K562 (cell line): ENCODE results near the gene TTLL11. TPM values are rescaled to one million over a fixed set of nuclear protein-coding genes. Genes with fewer than 3 reads are reported as not detected.
A peak's percentile ranks its signal among the peaks of the same experiment; 100 is the strongest.

ENCODE experiments used
- ATAC-seq: fragments of 200-7000 bp; cut with Tn5 transposase; 3 replicates; pipeline ENCODE4 v1.9.1; 2020; ENCODE audit warnings: moderate library complexity
- BruUV-seq: library from RNA; stranded (reverse); fragments of 400-500 nt; replicated peaks from 2 replicates; lab custom pipeline; 2021; lab: Mats Ljungman, UMichigan
- CTCF ChIA-PET: fragments of 300-600 bp; formaldehyde crosslinking; extraction: SDS; loops from one replicate; lab custom pipeline; 2021; ENCODE audit warnings: low intra/inter-chr PET ratio; lab: Yijun Ruan, JAX
- POLR2A ChIA-PET: fragments of 300-600, 350-650 bp; sonication (Branson Sonifier 250); formaldehyde crosslinking; extraction: SDS; loops from one replicate; lab custom pipeline; 2021; ENCODE audit warnings: antibody characterized with exemption, inconsistent platforms; lab: Yijun Ruan, JAX
- DNase-seq, 4 experiments: peaks; one replicate each; pipeline versions ENCODE4 v3.0.0 to v3.0.0-alpha.2; 2011 to 2018; ENCODE audit warnings: low spot score in 3 of 4, mixed read lengths in 3 of 4; ENCODE audit errors: extremely low read depth in 1 of 4
- FAIRE-seq: peaks from 2 replicates; lab custom pipeline; 2011; peaks lifted over from hg19 to GRCh38; lab: Jason Lieb, UNC
- H2AFZ ChIP-seq: 2 replicates; pipeline ENCODE4 v1.6.0; 2011; ENCODE audit warnings: low read depth, low read length, control low read depth, inconsistent platforms
- H3K27ac ChIP-seq: fragments of 200-600 bp; 3 replicates; pipeline ENCODE4 v1.8.0; 2011; ENCODE audit warnings: low read depth, mild to moderate bottlenecking, control low read depth, inconsistent platforms, low read length, moderate library complexity, mixed read lengths; ENCODE audit errors: extremely low read depth
- H3K27me3 ChIP-seq, 2 experiments: fragments of 300-600 bp in 1 of 2; 2 replicates in 1 of 2; 3 replicates in 1 of 2; pipeline versions ENCODE4 v1.6.0 to v1.8.0; 2011; ENCODE audit warnings: inconsistent platforms in 2 of 2, low read length in 2 of 2, mild to moderate bottlenecking in 1 of 2, mixed read lengths in 1 of 2, moderate library complexity in 1 of 2; ENCODE audit not compliant: control insufficient read depth in 2 of 2, insufficient read depth in 2 of 2
- H3K36me3 ChIP-seq: fragments of 300-600 bp; 3 replicates; pipeline ENCODE4 v1.8.0; 2011; ENCODE audit warnings: mild to moderate bottlenecking, low read length, inconsistent platforms; ENCODE audit not compliant: control insufficient read depth, insufficient read depth
- H3K4me1 ChIP-seq, 2 experiments: fragments of 200-600 bp in 1 of 2; replicated peaks in 1 of 2; 2 replicates in 1 of 2; 3 replicates in 1 of 2; pipeline versions ENCODE4 v1.5.1 to v1.8.0; 2011; ENCODE audit warnings: inconsistent platforms in 2 of 2, low read length in 2 of 2, mild to moderate bottlenecking in 1 of 2, mixed read lengths in 1 of 2, moderate library complexity in 1 of 2; ENCODE audit not compliant: control insufficient read depth in 2 of 2, insufficient read depth in 2 of 2
- H3K4me2 ChIP-seq: 2 replicates; pipeline ENCODE4 v1.6.1; 2011; ENCODE audit warnings: low read length, control low read depth, inconsistent platforms, mixed read lengths; ENCODE audit not compliant: insufficient read depth
- H3K4me3 ChIP-seq: fragments of 200-600 bp; sonication (generic), shearing (Covaris generic); 2 replicates; pipeline ENCODE4 v1.5.1; 2016; ENCODE audit warnings: control low read depth, inconsistent platforms
- H3K79me2 ChIP-seq: fragments of 200-600 bp; 3 replicates; pipeline ENCODE4 v1.8.0; 2011; ENCODE audit warnings: low read length, inconsistent platforms; ENCODE audit not compliant: control insufficient read depth, insufficient read depth
- H3K9ac ChIP-seq, 2 experiments: 2 replicates each; pipeline versions ENCODE4 v1.6.0 to v1.6.1; 2011; ENCODE audit warnings: low read depth in 2 of 2, low read length in 2 of 2, control low read depth in 1 of 2, inconsistent platforms in 1 of 2, mild to moderate bottlenecking in 1 of 2, mixed read lengths in 1 of 2; ENCODE audit not compliant: insufficient read depth in 1 of 2
- H3K9me1 ChIP-seq: one replicate; pipeline ENCODE4 v1.6.0; 2011; ENCODE audit warnings: inconsistent platforms, mild to moderate bottlenecking, low read length, moderate library complexity; ENCODE audit not compliant: control insufficient read depth, insufficient read depth
- H3K9me3 ChIP-seq: replicated peaks from 2 replicates; pipeline ENCODE4 v1.5.1; 2011; ENCODE audit warnings: low read depth, low read length, inconsistent platforms; ENCODE audit not compliant: control insufficient read depth, insufficient read depth
- H4K20me1 ChIP-seq: replicated peaks from 2 replicates; pipeline ENCODE4 v1.6.1; 2011; ENCODE audit warnings: low read length, inconsistent platforms, mixed read lengths; ENCODE audit not compliant: control insufficient read depth, insufficient read depth
- BRF1 ChIP-seq: IDR thresholded peaks from 3 replicates; pipeline ENCODE4 v1.6.1; 2011; ENCODE audit warnings: borderline replicate concordance, mild to moderate bottlenecking; ENCODE audit not compliant: insufficient read length; ENCODE audit errors: extremely low read depth
- E2F3 ChIP-seq: fragments of 250-450 bp; sonication (Bioruptor Pico); IDR thresholded peaks from 2 replicates; pipeline ENCODE4 v1.4.0; 2020; ENCODE audit warnings: mild to moderate bottlenecking
- HNRNPH1 ChIP-seq: fragments of 200-400 bp; formaldehyde crosslinking; optimal IDR thresholded peaks from 2 replicates; pipeline ENCODE3; 2017; ENCODE audit warnings: low read depth, mild to moderate bottlenecking, low read length, moderate library complexity
- RAD21 ChIP-seq, 2 experiments: fragments of 250-450 bp in 1 of 2; fragments of 450-650 bp in 1 of 2; sonication (Bioruptor Pico) in 1 of 2; formaldehyde crosslinking in 1 of 2; IDR thresholded peaks in 1 of 2; conservative IDR thresholded peaks in 1 of 2; 2 replicates each; pipeline versions ENCODE4 v1.4.0 to v1.8.0; 2020 to 2022; ENCODE audit warnings: mild to moderate bottlenecking in 2 of 2, moderate library complexity in 1 of 2
- RBBP5 ChIP-seq: fragments of 200-600 bp; sonication (generic); IDR thresholded peaks from 2 replicates; pipeline ENCODE4 v1.6.1; 2012; ENCODE audit warnings: borderline replicate concordance, mild to moderate bottlenecking, low read length, control low read depth, inconsistent platforms; ENCODE audit not compliant: insufficient read depth, poor library complexity, severe bottlenecking
- YY1 ChIP-seq, 3 experiments: IDR thresholded peaks; 2 replicates each; pipeline ENCODE4 v1.6.1; 2011; ENCODE audit warnings: low read length in 2 of 3, mild to moderate bottlenecking in 2 of 3, moderate library complexity in 2 of 3, borderline replicate concordance in 1 of 3, control low read depth in 1 of 3, low read depth in 1 of 3; ENCODE audit not compliant: insufficient read depth in 3 of 3, insufficient replicate concordance in 2 of 3, control insufficient read depth in 1 of 3, insufficient read length in 1 of 3; ENCODE audit errors: extremely low read depth in 1 of 3
- ZNF197 ChIP-seq: fragments of 200-800 bp; sonication (Bioruptor generic); IDR thresholded peaks from 2 replicates; pipeline ENCODE4 v1.6.1; 2016; ENCODE audit warnings: low read depth, missing genetic modification characterization, missing compliant biosample characterization
- WGBS: fragments of 100-300 bp; shearing (Covaris generic); methylation state at CpG from one replicate; pipeline ENCODE4 v1.1.6; 2016; ENCODE audit warnings: low coverage, mixed read lengths; ENCODE audit not compliant: insufficient coverage; ENCODE audit errors: missing lambda C conversion rate; 5-methylcytosine and 5-hydroxymethylcytosine counted together
- in situ Hi-C: fragments of 300-500 bp; cut with MboI; formaldehyde crosslinking; loops from 4 replicates; pipeline ENCODE4 v1.15.0; 2018; ENCODE audit warnings: inconsistent platforms, mixed read lengths
- intact Hi-C: fragments of 100-400 bp; cut with micrococcal nuclease; formaldehyde crosslinking; loops from 2 replicates; pipeline ENCODE4 v1.14.2; 2022
- polyA plus RNA-seq, 8 experiments: library from polyadenylated mRNA; depleted of rRNA in 4 of 8; stranded (reverse) in 5 of 8; unstranded in 3 of 8; fragments of >200 nt; fragmentation: Nextera tagmentation in 2 of 8; fragmentation: Illumina TruSeq in 1 of 8; extraction: Ambion mirVana in 2 of 8; extraction: Trizol in 1 of 8; gene quantifications; 2 replicates each; pipeline versions ENCODE4 v1.2.1 to v1.2.3, GENCODE V29; 2011 to 2014; ENCODE audit warnings: inconsistent platforms in 1 of 8, missing spikeins in 1 of 8
- total RNA-seq, 7 experiments: library from RNA; depleted of rRNA in 6 of 7; stranded (reverse); fragments of >200 nt in 6 of 7; fragmentation: Illumina TruSeq in 2 of 7; extraction: Trizol in 2 of 7; gene quantifications; 2 replicates each; pipeline versions ENCODE4 v1.2.1 to v1.2.3, GENCODE V29; 2011 to 2021; ENCODE audit warnings: low replicate concordance in 1 of 7
- TF ChIP-seq, protein P1 (sequence below), 2 experiments: fragments of 450-650 bp; formaldehyde crosslinking in 1 of 2; IDR thresholded peaks; 2 replicates each; pipeline versions ENCODE4 v1.4.0 to v1.6.1; 2014 to 2020; ENCODE audit warnings: mild to moderate bottlenecking in 2 of 2, borderline replicate concordance in 1 of 2, low read depth in 1 of 2

TTLL11 gene
- total and polyA plus RNA-seq, 9 of the 15 experiments (the other 6 are each of a cell fraction or from before 2014, with no cell fraction given): 0.83 to 4.4 (median 2.7) TPM

DNA sequence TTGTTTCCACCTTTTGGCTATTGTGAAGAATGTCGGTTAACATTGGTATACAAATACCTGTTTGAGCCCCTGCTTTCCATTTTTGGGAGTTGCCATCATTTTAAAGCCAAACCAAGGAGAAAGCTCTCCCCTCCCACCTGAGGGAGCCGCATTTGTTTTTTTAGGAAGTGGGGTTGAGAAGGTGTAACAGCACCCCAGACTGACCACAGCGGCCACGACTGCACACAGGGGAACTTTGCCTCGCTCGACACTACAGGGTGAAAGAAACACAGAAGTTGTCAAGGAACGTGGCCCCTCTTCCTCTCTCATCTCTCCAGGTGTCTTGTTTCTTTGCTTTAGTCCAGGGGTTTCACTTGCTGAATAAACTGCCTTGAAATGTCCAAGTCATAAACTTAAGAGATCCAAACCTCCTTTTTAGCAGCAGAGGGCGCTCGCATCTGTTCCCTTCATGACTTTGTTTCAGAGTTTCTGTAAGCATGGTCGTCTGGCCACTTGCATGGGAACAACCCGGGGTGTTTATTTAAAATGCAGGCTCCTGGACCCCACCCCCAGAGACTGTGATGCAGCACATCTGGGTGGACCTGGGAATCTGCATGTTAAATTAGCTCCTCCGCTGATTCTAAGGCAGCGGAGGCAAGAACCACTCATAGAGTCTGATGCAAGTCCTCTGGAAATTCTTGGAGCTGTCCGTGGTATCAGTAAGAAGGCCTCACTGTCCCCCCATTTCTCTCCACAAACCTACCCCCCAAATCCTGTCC is 2.1 kb upstream of the TTLL11 start:
- ChIA-PET CTCF (interaction anchor here (0.6 to 1.3 kb wide), 4 partner anchors 27 to 715 kb away, joined by 3 to 5 read pairs (median 4); no protein-coding TSS in a partner anchor), POLR2A (interaction anchor here (0.7 kb wide), 1 partner anchor 334 kb away, joined by 3 read pairs; no protein-coding TSS in a partner anchor)
- Histone ChIP-seq H3K27me3 (no peaks in the 10 kb centered on the region), H3K79me2 (peaks cover 19% of the 10 kb centered on the region; the same call in 2 of the 3 replicates), H4K20me1 (no peaks in the 10 kb centered on the region), H3K4me2 (peak overlapping the region; percentile 34), H3K27ac (no peak overlapping the region), H2AFZ (peak overlapping the region; percentile 54), H3K9me3 (no peaks in the 10 kb centered on the region; the same call in 1 of the 2 replicates), H3K4me3 (no peak overlapping the region), H3K36me3 (no peaks in the 10 kb centered on the region), H3K4me1 (peaks cover 7 to 14% of the 10 kb centered on the region in 2 experiments; a peak in 4 of 5 replicates), H3K9ac (no peak overlapping the region), H3K9me1 (no peaks in the 10 kb centered on the region)
- DNase-seq (peak; percentile 38 to 81 (median 48)), ATAC-seq (peak; percentile 37), FAIRE-seq (peak; percentile 85)
- intact Hi-C loops: no loop called here
- no TSS peak for BruUV-seq
- in situ Hi-C loops: loop anchor here (5.0 kb wide), 1 partner anchor 717 kb away; no protein-coding TSS in a partner anchor
- WGBS: 13% methylated on average over 14 of the region's 14 CpGs
- TF ChIP-seq RBBP5 (no peak), HNRNPH1 (no peak), RAD21 (CRISPR knock-in tag; conservative IDR thresholded peaks at IDR 0.05 in 1 of 2, IDR thresholded peaks at IDR 0.05 in 1 of 2) (peak; percentile 19 to 47; a peak in 3 of 4 replicates), YY1 (IDR thresholded peaks at IDR 0.05; ENCODE audit: borderline replicate concordance in 1 of 3, control insufficient read depth in 1 of 3, extremely low read depth in 1 of 3, insufficient read depth in 3 of 3, insufficient read length in 1 of 3, insufficient replicate concordance in 2 of 3, low read depth in 1 of 3, low read length in 2 of 3) (no peak), BRF1 (no peak), E2F3 (CRISPR knock-in tag) (no peak), ZNF197 (CRISPR knock-in tag) (0 out of 2 replicates have a peak, but pooled peaks have one; percentile 43)
- TF ChIP-seq, protein P1, sequence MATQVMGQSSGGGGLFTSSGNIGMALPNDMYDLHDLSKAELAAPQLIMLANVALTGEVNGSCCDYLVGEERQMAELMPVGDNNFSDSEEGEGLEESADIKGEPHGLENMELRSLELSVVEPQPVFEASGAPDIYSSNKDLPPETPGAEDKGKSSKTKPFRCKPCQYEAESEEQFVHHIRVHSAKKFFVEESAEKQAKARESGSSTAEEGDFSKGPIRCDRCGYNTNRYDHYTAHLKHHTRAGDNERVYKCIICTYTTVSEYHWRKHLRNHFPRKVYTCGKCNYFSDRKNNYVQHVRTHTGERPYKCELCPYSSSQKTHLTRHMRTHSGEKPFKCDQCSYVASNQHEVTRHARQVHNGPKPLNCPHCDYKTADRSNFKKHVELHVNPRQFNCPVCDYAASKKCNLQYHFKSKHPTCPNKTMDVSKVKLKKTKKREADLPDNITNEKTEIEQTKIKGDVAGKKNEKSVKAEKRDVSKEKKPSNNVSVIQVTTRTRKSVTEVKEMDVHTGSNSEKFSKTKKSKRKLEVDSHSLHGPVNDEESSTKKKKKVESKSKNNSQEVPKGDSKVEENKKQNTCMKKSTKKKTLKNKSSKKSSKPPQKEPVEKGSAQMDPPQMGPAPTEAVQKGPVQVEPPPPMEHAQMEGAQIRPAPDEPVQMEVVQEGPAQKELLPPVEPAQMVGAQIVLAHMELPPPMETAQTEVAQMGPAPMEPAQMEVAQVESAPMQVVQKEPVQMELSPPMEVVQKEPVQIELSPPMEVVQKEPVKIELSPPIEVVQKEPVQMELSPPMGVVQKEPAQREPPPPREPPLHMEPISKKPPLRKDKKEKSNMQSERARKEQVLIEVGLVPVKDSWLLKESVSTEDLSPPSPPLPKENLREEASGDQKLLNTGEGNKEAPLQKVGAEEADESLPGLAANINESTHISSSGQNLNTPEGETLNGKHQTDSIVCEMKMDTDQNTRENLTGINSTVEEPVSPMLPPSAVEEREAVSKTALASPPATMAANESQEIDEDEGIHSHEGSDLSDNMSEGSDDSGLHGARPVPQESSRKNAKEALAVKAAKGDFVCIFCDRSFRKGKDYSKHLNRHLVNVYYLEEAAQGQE (IDR thresholded peaks at IDR 0.05; ENCODE audit: borderline replicate concordance): peak; percentile 97
- TF ChIP-seq, protein P1 (CRISPR knock-in tag; IDR thresholded peaks at IDR 0.05; ENCODE audit: low read depth): peak; percentile 92
